GM18870 (cell line): ENCODE data around the gene LMOD2.
A peak's percentile ranks its signal among the peaks of the same experiment; 100 is the strongest.
"Not testable (repeated sequence)": the region's sequence is repeated elsewhere in the genome, so short reads cannot be mapped to it uniquely, and the experiment has no call there.

ENCODE experiments used
- ATAC-seq: cut with Tn5 transposase; IDR thresholded peaks from one replicate; pipeline ENCODE4 v1.9.1; 2021; ENCODE audit warnings: moderate library complexity; ENCODE audit not compliant: unreplicated experiment

LMOD2 gene, protein sequence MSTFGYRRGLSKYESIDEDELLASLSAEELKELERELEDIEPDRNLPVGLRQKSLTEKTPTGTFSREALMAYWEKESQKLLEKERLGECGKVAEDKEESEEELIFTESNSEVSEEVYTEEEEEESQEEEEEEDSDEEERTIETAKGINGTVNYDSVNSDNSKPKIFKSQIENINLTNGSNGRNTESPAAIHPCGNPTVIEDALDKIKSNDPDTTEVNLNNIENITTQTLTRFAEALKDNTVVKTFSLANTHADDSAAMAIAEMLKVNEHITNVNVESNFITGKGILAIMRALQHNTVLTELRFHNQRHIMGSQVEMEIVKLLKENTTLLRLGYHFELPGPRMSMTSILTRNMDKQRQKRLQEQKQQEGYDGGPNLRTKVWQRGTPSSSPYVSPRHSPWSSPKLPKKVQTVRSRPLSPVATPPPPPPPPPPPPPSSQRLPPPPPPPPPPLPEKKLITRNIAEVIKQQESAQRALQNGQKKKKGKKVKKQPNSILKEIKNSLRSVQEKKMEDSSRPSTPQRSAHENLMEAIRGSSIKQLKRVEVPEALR

DNA sequence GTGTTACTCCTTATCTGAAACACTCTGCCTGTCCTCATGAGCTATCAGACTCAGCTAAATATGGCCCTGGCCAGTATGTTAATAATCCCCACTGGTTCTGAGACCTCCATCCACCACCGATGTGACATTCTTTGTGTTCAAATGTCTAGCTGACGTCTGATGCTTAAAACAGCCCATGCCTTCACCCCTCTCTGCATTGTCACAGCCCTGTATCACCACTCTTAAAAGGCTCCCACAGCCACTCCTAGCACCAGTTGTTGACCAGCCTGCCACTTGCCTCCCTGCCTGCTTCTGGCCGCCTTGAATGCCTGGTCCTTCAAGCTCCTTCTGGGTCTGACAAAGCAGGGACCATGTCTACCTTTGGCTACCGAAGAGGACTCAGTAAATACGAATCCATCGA is at the start of gene LMOD2:
LMOD2 (plus strand) TSS at position 253 of the 400 bp plus-strand sequence; CDS start at position 351, 98 bp downstream.
- no peak for ATAC-seq

DNA sequence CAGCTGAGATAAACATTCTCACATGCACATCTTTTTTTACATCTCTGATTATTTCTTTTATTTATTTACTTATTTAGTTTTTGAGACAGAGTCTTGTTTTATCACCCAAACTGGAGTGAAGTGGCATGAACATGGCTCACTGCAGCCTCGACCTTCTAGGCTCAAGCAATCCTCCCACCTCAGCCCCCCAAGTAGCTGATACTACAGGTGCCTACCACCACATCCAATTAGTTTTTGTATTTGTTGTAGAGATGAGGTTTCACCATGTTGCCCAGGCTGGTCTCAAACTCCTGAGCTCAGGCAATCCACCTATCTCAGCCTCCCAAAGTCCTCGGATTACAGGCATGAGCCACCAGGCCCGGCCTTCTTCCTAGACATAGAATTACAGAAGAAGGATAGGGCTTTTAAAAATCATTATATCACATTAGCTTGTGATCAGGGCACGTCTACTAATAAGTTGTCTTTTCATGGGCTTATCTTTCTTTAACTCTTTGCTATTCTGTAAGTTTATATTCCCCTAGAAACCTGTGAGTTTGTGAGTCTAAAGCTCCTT is 48.2 kb upstream of the LMOD2 start:
- no peak for ATAC-seq

DNA sequence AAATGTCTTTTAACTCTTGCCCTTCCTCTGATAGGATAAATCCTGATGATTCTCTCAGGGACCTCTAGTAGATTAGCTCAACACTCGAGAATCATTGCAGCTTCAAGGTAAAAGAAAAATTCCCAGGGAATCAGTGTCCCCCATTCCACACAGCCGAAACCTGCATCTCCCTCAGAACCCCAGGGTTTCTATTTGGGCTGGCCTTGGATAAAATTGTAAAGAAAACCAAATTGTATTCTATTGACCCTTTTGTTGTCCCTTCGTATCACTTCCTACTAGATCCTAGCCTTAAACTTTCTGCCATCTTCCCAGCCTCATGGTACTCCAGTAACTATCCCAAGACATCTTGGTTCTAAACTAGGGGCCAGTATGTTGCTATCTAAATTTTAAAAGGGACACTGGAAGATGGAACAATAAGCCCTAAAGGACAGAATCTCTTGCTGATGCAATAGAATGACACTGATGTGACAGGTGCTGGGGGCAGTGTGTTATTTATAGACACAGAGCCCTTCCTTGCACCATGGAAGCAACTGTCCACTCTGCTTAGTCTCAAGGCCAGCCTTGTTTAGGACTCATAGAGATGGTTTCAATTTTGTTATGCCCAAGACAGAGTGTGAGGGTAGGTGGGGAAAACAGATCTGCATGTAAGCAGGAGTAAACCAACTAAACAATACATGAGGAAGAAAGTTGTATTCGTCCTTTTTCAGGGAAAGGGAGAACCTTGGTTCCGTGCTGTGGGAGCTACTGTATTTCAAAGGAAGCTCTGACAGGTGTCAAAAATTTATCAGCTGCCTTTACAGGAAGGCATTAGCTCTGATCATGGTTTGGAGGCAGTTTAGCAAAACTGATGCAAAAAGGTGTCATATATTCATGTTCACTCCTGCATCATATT is 46.4 kb upstream of the LMOD2 start:
- ATAC-seq = no peak

DNA sequence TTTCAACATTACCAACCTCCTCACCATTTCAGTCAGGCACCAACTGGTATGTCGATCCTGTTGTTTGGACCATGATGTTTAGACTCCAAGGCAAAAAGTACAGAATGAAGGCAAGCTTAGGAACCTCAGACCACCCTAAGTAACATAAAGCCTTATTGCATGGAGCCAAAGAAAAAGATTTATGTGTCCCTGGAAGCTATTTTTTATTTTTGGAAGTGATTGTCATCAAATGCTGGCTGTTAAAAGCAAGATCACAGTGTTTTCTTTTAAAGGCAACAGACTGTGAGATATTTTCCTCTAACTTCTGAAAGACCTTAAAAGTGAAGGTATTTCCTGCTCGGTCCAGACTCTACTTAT is 45.8 kb upstream of the LMOD2 start:
- ATAC-seq = no peak

DNA sequence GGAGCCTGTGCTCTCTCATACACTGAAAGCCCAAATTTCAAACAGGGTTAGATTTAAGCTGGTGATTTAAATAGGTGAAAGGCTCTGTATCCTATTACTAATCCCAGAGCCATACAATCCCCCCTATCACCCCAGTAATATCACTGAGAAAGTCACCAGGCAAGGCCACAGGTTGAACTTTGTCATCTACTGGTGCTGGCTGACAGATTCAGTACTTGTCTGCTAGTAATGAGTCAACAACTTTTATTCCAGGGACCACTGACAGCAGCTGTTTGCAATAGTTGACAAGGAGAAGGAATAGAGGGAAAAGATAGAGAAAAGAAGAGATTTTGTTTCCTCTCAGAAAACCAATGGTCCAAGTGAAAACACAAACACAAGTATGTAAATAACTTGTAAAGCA is 43.6 kb upstream of the LMOD2 start:
- no peak for ATAC-seq

DNA sequence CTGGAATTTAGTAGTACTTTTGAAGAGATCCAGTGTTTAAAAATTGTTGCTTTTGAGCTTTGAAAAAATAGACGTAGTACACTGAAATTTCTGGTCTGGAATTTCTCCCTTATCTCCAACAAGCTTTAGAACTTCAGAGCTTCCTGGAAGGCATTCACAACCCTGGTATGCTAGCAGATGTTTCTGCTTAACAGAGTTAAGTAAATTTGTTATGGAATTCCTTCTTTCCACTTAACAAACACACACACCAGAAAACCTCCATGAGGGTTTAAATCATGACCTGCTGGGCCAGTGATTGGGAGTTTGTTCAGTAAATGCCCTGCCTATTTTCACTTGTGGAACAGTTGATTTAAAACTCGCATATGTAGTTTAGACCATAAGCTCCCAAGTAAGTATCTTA is 40.3 kb upstream of the LMOD2 start:
- ATAC-seq = no peak

DNA sequence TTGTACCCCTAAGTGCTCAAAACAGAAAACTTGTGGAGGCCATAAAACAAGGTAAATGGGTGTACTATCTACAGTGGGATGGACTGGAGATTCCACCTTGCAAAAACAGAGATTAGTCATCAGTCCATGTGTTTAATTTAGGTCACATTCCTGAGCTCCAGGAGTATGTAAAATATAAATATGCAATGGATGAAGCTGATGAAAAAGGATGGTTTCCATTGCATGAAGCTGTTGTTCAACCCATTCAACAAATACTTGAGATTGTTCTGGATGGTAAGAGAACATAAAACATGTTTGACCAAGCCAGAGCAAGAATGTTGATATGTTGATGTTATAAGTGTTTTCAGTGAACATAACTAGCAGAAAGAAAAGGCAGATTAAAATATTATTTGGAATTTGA is 39.4 kb upstream of the LMOD2 start:
- ATAC-seq = no peak

DNA sequence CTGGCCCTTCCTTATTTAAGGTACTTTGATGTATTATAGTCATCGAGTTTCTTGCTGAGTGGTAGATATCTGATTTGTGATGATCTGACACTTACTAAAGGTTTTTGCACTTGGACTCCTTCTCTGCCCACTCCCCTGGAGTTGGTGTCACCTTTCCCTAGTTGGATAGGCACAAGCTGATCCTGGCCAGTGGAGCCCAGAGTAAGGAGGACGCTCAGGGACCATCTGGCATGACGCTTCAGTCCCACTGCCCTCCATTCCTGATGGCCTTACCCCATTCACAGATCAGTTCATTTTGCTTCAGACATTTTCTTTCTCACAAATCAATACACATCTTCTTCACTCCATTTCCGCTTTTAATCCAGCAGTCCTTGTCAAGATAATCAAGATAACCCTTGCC is 34.0 kb upstream of the LMOD2 start:
- no peak for ATAC-seq

DNA sequence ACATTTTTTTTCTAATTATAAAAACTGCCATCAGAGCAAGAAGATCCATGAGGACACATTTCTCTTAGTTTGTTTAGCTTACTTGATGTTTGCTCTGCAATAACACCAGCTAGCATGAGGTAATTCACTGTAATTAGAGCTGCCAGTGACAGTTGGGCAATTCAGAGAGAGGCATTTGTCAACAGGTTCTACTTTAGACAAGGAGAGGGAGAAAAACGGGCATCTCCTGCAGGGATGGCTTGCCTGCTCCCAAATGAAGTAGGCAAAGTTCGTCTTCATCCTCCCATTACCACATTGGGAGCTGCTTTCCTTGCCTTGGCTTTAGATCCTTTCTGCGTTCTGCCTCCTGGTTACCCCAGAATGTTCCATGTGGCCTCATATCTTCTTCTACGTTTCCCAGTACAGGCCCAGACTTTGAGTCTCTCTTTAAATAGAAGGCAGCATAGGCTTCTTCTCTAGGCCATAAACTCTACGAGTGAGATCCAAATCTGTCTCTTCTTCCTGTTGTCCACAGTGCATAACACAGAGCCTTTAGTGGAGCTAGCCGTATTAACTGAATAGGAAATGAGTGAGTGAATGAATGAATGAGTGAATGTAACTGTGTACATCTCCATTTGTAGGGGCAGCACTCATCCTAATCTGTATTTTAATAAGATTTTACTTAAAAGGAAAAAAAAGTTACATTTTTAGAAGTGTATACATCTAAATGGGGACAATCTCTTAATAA is 32.8 kb upstream of the LMOD2 start:
- ATAC-seq = no peak

DNA sequence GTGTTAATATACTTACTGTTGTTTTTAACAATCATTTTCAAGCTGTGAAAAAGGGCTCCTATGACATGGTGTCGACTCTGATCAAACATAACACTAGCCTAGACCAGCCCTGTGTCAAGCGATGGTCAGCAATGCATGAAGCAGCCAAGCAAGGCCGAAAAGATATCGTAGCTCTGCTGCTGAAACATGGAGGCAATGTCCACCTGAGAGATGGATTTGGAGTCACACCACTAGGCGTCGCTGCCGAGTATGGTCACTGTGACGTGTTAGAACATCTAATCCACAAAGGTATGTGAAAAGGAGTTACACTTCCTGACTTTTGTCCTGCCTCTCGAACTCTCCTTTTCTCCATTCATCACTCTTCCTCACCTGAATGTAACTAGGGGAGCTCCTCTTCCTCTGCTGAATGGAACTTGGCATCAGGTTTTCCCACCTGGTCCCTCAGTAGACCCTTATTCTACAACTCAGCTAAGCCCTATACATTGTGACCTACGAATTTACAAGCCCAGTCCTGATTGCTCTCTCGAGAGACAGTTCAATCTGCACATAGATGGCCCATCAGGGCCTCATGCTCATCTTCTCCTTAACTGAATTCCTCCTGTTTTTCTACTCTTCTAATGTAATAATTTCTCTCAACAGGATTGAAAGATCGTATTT is 31.0 kb upstream of the LMOD2 start:
- ATAC-seq = peak; percentile 97

DNA sequence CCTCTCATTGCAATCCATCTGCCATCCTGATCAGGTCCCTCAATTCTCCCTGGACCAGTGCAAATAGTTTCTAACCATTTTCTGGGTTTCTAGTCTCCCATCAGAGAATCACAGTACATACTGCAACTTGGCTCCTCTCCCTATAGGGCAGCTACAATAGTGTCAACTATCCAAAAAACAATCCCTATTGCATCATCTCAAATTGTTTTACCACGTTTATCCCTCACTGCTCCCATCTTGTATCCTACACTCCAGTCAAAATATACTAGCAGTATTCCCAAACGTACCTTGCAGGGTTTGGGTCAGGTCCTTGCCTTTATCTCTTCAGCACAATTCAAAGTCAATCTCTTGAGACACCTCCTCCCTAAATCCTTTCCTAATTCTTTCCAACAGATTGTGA is 30.4 kb upstream of the LMOD2 start:
- ATAC-seq = no peak

DNA sequence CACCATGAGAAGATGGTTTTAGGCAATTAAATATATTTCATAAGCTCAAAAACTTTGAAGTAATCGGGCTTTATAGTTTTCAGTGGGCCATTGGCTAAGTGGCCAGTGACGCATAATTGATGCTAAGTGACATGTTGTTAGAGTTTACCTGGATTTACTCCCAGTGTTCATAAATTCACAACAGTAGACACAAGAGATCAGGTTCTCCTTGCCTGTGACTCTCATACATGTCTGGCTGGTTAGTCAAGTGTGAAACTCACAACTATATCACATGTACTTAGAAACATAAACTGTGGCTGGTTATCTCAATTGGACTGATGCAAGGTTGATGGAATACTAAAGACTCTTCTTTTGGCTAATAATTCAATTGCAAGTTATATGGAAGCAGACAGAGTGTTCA is 27.8 kb upstream of the LMOD2 start:
- ATAC-seq = no peak

DNA sequence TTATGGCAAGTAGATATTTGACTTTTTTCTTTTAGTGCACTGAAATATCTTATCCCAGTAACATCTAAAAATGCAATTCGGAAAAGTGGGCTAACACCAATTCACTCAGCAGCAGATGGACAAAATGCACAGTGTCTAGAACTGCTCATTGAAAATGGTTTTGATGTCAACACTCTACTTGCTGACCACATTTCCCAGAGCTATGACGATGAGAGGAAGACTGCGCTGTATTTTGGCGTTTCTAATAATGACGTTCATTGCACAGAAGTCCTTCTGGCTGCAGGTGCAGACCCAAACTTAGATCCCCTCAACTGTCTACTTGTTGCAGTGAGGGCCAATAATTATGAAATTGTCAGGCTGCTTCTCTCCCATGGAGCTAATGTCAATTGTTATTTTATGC is 26.8 kb upstream of the LMOD2 start:
- ATAC-seq = no peak

DNA sequence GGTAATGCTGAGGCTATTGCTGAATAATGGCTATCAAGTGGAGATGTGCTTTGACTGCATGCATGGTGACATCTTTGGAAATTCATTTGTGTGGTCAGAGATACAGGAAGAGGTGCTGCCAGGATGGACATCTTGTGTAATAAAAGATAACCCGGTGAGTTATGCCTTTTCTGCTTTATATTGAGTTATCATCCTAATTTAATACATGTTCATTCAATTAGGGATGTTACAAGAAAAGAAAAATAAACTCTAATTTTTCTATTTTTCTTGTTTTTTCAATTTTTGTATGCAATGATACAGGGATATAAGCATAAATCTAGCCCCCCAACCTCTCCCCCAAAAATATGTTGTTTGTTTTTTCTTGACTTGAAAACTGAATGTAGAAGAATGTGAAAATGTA is 26.4 kb upstream of the LMOD2 start:
- ATAC-seq = no peak

DNA sequence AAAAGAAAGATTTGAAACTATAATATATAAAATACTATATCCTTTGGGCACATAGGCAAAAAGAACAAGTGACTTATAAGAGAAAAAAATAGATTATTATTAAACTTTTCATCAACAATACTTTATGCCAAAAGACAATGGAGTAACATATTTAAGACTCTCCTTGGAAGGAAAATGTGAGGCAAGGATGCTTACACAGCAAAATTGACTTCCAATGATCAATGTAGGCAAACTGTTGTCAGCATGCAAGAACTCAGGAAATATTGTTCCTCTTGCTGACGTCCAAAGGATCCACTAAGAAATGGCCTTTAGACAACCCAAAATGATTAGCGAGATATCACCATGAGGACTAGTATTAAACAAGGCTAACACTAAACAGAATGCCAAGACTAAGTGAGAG is 22.9 kb upstream of the LMOD2 start:
- ATAC-seq = no peak

DNA sequence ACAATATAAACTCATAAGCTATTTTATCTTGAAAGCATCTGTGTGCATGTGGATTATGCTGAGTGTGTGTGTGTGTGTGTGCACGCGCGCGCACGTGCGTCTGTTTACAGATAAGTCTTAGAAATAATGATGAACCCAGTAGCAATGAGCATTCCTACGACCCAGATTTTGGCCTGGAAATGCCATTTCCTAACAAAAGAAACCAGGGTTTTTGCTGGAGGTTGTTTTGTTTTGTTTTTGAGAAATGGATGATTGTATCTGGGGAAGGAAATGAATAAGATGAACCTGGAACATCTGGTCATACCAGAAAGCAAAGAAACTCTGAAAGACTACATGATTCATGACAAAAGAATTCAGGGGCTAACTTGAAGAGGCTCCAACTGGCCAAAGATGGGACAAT is 22.1 kb upstream of the LMOD2 start:
- no peak for ATAC-seq

DNA sequence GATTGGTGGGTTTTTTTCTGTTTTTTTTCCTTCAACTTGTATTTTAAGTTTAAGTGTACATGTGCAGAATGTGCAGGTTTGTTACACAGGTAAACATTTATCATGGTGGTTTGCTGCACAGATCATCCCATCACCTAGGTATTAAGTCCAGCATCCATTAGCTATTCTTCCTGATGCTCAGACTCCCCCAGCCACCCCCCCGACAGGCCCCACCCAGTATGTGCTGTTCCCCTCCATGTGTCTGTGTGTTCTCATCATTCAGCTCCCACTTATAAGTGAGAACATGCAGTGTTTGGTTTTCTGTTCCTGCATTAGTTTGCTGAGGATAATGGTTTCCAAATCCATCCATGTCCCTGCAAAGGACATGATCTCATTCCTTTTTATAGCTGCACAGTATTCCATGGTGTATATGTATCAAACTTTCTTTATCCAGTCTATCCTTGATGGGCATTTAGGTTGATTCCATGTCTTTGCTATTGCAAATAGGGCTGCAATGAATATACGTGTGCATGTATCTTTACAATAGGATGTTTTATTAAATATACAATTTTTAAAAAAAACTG is 21.6 kb upstream of the LMOD2 start:
- not testable (repeated sequence) for ATAC-seq

DNA sequence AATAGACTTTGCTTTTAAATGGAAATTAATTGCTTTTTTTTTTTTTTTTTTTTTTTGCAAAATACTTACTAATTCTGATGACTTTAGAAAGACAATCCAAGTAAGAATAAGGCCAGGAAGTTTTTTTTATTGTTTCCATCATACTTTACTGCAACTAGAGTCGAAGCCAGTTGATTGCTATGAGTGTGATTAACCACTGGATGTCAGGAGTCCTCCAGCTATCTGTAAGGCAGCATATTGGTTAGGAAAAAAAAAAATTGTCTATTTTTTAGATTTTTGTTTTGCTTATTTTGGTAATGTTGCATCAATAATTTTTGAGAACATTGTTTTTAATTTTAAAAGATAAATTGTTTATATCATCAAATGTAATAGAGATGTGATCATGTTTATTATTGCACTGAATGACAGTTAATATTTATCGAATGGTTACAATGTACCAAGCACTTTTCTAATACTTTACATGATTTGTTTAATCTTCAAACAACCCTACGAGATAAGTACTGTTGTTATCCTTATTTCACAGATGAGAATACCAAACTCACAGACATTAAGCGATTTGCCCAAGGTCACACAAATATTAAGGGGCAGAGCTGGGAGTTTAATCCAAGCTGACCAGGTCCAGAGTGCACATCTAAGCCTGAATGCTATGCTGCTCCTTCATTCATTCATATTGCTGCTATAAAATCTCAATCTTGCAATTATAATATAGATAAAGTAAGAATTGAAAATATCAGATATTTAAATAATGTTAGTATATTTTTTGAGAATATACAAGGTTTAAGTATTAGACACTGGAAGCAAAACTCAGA is 19.9 kb upstream of the LMOD2 start:
- ATAC-seq = no peak

DNA sequence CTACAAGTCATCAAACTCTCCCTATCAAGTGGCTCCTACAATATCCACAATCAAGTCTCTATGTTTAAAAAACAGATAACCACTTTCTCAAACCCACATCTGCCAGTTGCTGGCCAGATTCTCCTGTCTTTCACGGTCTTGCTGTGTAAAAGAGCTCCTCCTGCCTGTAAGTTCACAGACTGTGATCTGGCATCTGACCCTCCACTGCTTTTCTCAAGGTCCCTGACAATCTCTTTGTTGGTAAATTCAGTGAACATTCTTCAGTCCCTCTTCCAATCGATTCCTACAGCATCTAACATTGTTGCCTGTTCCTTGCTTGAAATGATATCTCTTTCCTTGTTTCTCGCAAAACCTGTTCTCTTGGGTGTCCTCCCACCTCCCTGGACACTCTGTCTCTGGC is 18.5 kb upstream of the LMOD2 start:
- ATAC-seq = no peak
